Kidney (tissue), 14 donors: ENCODE measurements around the gene NR6A1. TPM values are rescaled to one million over a fixed set of nuclear protein-coding genes. Genes with fewer than 3 reads are reported as not detected.

ENCODE experiments used
- DNase-seq, 5 donors: peaks; one replicate each; pipeline ENCODE4 v3.0.0-alpha.2; 2013 to 2020
- FAIRE-seq: peaks from 2 replicates; lab custom pipeline; 2012; peaks lifted over from hg19 to GRCh38; lab: Jason Lieb, UNC
- H3K27ac ChIP-seq, 2 donors: one replicate each; pipeline ENCODE4 v1.7.0; 2013; ENCODE audit warnings: low read depth in 2 of 2, low read length in 2 of 2, inconsistent platforms in 1 of 2
- H3K27me3 ChIP-seq: one replicate; pipeline ENCODE4 v1.7.1; 2013; ENCODE audit warnings: low read length, inconsistent platforms; ENCODE audit not compliant: control insufficient read depth, insufficient read depth
- H3K36me3 ChIP-seq, 3 donors: one replicate each; pipeline versions ENCODE4 v1.7.0 to v1.7.1; 2013; ENCODE audit warnings: low read length in 3 of 3, control low read depth in 1 of 3, inconsistent platforms in 1 of 3; ENCODE audit not compliant: insufficient read depth in 3 of 3, control insufficient read depth in 2 of 3
- H3K4me1 ChIP-seq, 3 donors: one replicate each; pipeline versions ENCODE4 v1.7.0 to v1.7.1; 2013; ENCODE audit warnings: low read length in 3 of 3, inconsistent platforms in 1 of 3, low read depth in 1 of 3; ENCODE audit not compliant: control insufficient read depth in 2 of 3, insufficient read depth in 2 of 3
- H3K4me3 ChIP-seq, 3 donors: one replicate each; pipeline versions ENCODE4 v1.7.0 to v1.8.1; 2013; ENCODE audit warnings: low read length in 3 of 3, control low read depth in 1 of 3, inconsistent platforms in 1 of 3
- H3K9ac ChIP-seq, 3 donors: one replicate each; pipeline versions ENCODE4 v1.7.0 to v1.7.1; 2013; ENCODE audit warnings: low read length in 3 of 3, control low read depth in 1 of 3, inconsistent platforms in 1 of 3
- H3K9me3 ChIP-seq, 3 donors: one replicate each; pipeline versions ENCODE4 v1.7.0 to v1.7.1; 2013; ENCODE audit warnings: low read length in 3 of 3, control low read depth in 1 of 3, inconsistent platforms in 1 of 3; ENCODE audit not compliant: control insufficient read depth in 2 of 3, insufficient read depth in 1 of 3
- intact Hi-C: fragments of 100-400 bp; cut with DNase I; formaldehyde crosslinking; loops from one replicate; pipeline ENCODE4 v1.11.1; 2022
- polyA plus RNA-seq: library from polyadenylated mRNA; stranded (reverse); fragments of 350-450 nt; fragmentation: Illumina TruSeq; extraction: RNeasy Lipid Tissue Mini Kit (QIAGEN cat#74804); gene quantifications from one replicate; pipeline ENCODE4 v1.2.3, GENCODE V29; 2014; ENCODE audit warnings: low read depth, low replicate concordance; ENCODE audit not compliant: insufficient read depth
- total RNA-seq: library from RNA; stranded (reverse); fragmentation: NEBNext Ultra II Directional; extraction: Animal tissue kit (Norgen Biotek cat#: 25700); gene quantifications from one replicate; pipeline ENCODE4 v1.2.1, GENCODE V29; 2021
- TF ChIP-seq, protein P1 (sequence below): IDR thresholded peaks from 3 replicates; pipeline ENCODE4 v1.5.1; 2012; ENCODE audit warnings: mild to moderate bottlenecking, moderate library complexity, borderline replicate concordance; ENCODE audit not compliant: insufficient read depth; ENCODE audit errors: extremely low read depth
- donor health status: control.
- donor health status: control.
- donor health status: control.
- donor health status: control.
- donor health status: control.
- donor health status: DM: yes; HTN: yes; CAD: no.
- donor health status: Normal renal cell carcinoma (clear cell type).

The NR6A1 gene
- total and polyA plus RNA-seq, 2 donors from 2014 or later: 1.2 to 3.5 TPM

DNA sequence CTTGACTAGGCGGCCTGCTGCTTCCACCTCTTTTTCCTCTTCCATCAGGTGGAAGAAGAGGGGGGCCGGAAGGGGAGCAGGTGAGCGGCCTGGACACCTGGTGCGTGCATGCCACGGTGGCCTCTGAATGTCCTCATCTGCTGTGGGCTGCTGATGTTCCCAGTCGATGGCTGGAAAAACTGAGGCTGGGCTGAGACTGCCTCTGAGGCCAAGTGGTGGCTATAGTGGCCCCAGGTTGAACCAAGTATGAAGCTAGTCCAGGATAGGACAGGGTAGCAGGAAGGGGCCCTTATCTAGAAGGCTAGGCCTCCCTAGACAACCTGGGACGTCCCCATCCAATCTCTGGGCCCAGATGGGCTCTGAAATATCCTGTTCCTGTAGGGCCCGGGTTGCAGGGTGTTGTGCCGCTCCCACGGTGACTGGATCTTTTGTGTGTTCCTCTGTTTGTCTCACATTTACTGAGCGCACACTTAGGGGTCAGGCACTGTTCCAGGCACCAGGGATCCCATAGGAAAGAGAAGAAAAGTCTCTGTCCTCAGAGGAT, 263.2 kb downstream of the NR6A1 start:
- TF ChIP-seq, protein P1, sequence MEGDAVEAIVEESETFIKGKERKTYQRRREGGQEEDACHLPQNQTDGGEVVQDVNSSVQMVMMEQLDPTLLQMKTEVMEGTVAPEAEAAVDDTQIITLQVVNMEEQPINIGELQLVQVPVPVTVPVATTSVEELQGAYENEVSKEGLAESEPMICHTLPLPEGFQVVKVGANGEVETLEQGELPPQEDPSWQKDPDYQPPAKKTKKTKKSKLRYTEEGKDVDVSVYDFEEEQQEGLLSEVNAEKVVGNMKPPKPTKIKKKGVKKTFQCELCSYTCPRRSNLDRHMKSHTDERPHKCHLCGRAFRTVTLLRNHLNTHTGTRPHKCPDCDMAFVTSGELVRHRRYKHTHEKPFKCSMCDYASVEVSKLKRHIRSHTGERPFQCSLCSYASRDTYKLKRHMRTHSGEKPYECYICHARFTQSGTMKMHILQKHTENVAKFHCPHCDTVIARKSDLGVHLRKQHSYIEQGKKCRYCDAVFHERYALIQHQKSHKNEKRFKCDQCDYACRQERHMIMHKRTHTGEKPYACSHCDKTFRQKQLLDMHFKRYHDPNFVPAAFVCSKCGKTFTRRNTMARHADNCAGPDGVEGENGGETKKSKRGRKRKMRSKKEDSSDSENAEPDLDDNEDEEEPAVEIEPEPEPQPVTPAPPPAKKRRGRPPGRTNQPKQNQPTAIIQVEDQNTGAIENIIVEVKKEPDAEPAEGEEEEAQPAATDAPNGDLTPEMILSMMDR: no peak
- Histone ChIP-seq H3K9me3 (no peaks in the 10 kb centered on the region), H3K27ac (no peak overlapping the region), H3K9ac (no peak overlapping the region), H3K36me3 (no peaks in the 10 kb centered on the region), H3K27me3 (peaks cover 12% of the 10 kb centered on the region), H3K4me1 (no peaks in the 10 kb centered on the region), H3K4me3 (no peak overlapping the region)
- no peak for DNase-seq
- FAIRE-seq: no peak
- intact Hi-C loops: no loop called here

GRCh38 chr9:124506931-124507879, 263.9 kb downstream of the NR6A1 start, which contains the start of gene NR5A1:
Gene NR5A1 (minus strand): TSS chr9:124507399. CDS start chr9:124503395, 4,004 bp downstream.
- Histone ChIP-seq H3K27me3 (peaks cover 18% of the 10 kb centered on the region), H3K27ac (no peak within 1 kb of the TSS), H3K9me3 (no peaks in the 10 kb centered on the region), H3K4me1 (no peaks in the 10 kb centered on the region), H3K9ac (no peak within 1 kb of the TSS), H3K4me3 (no peak within 1 kb of the TSS), H3K36me3 (no peaks in the 10 kb centered on the region)
- peak in 1 of 5 donors; percentile 69 for DNase-seq
- FAIRE-seq: no peak
- TF ChIP-seq, protein P1: no peak
- intact Hi-C loops: no loop called here

DNA sequence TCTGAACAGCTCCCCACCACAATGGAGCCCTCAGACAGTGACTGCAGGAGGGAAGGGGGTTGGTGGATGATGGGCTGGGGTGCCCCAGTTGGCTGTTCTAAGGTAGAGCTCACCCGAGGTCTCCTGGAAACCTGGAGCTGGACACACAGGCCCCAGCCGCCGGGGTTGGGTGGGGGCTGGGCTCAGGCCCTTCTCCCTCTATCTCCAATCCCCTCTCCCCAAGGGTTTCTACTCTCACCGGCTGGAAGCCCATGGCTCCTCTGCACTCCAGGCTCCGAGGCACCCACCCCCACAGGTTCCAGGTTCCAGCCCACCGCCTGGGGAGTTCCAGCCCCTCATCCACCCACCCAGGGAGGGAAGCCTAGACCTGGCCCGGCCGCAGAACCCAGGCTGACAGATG, 264.7 kb downstream of the NR6A1 start:
- Histone ChIP-seq H3K27ac (no peak overlapping the region), H3K4me1 (no peaks in the 10 kb centered on the region), H3K27me3 (peaks cover 24% of the 10 kb centered on the region), H3K9ac (no peak overlapping the region), H3K36me3 (no peaks in the 10 kb centered on the region), H3K4me3 (no peak overlapping the region), H3K9me3 (no peaks in the 10 kb centered on the region)
- intact Hi-C loops: no loop called here
- FAIRE-seq (no peak), DNase-seq (peak in 1 of 5 donors; percentile 57)
- TF ChIP-seq, protein P1: no peak
